Islet of Langerhans (tissue), 1 donor: ENCODE data around the gene MAL.

ENCODE experiments used
- FAIRE-seq: peaks from one replicate; lab custom pipeline; 2011; peaks lifted over from hg19 to GRCh38; lab: Jason Lieb, UNC

Gene MAL

GRCh38 chr2:95049961-95050360 lies 24.5 kb downstream of the MAL start:
- FAIRE-seq, result no peak

- FAIRE-seq, result no peak
Measured at GRCh38 chr2:95050385-95051300, 25.1 kb downstream of the MAL start.

GRCh38 chr2:95051626-95052025 lies 26.1 kb downstream of the MAL start:
- no peak for FAIRE-seq

- no peak for FAIRE-seq
Measured at GRCh38 chr2:95052307-95052706, 26.8 kb downstream of the MAL start.

- FAIRE-seq, result no peak
Measured at GRCh38 chr2:95052804-95053479, 27.4 kb downstream of the MAL start.

GRCh38 chr2:95053543-95053942 lies 28.0 kb downstream of the MAL start:
- no peak for FAIRE-seq

- no peak for FAIRE-seq
Measured at GRCh38 chr2:95054016-95054415, 28.5 kb downstream of the MAL start.

- FAIRE-seq, result no peak
Measured at GRCh38 chr2:95055262-95055661, 29.8 kb downstream of the MAL start.

GRCh38 chr2:95056044-95056443 lies 30.5 kb downstream of the MAL start:
- no peak for FAIRE-seq

GRCh38 chr2:95056461-95057459 lies 31.3 kb downstream of the MAL start:
- FAIRE-seq, result no peak

GRCh38 chr2:95057535-95058370 lies 32.2 kb downstream of the MAL start:
- FAIRE-seq, result no peak

- FAIRE-seq, result no peak
Measured at GRCh38 chr2:95058466-95058988, 33.0 kb downstream of the MAL start.

- FAIRE-seq, result no peak
Measured at GRCh38 chr2:95058989-95059641, 33.6 kb downstream of the MAL start.

- no peak for FAIRE-seq
Measured at GRCh38 chr2:95059656-95060370, 34.3 kb downstream of the MAL start.

GRCh38 chr2:95060446-95061118 lies 35.1 kb downstream of the MAL start:
- no peak for FAIRE-seq

- no peak for FAIRE-seq
Measured at GRCh38 chr2:95061119-95061512, 35.6 kb downstream of the MAL start.

GRCh38 chr2:95061601-95062183 lies 36.2 kb downstream of the MAL start:
- FAIRE-seq, result no peak

- no peak for FAIRE-seq
Measured at GRCh38 chr2:95062242-95063085, 37.0 kb downstream of the MAL start.
